HEK293 (cell line): ENCODE data around the gene GPBAR1.
A peak's percentile ranks its signal among the peaks of the same experiment; 100 is the strongest.

ENCODE experiments used
- CTCF ChIA-PET: fragments of 350-600 bp; formaldehyde crosslinking; extraction: SDS; loops from one replicate; lab custom pipeline; 2021; ENCODE audit warnings: antibody characterized with exemption; lab: Yijun Ruan, JAX
- POLR2A ChIA-PET: fragments of 300-600 bp; formaldehyde crosslinking; extraction: SDS; loops from one replicate; lab custom pipeline; 2020; ENCODE audit warnings: antibody characterized with exemption, inconsistent platforms; lab: Yijun Ruan, JAX
- H3K27ac ChIP-seq: fragments of 200-500 bp; sonication (Bioruptor generic); 2 replicates; pipeline ENCODE4 v1.5.1; 2014; ENCODE audit warnings: low read depth, low read length, control low read depth, inconsistent platforms; ENCODE audit errors: extremely low read depth
- H3K36me3 ChIP-seq, 2 experiments: fragments of 200-500 bp in 1 of 2; sonication (Bioruptor generic) in 1 of 2; 1 replicate in 1 of 2; 2 replicates in 1 of 2; pipeline ENCODE4 v1.5.1; 2014 to 2017; ENCODE audit warnings: inconsistent platforms in 2 of 2, low read length in 2 of 2; ENCODE audit not compliant: control insufficient read depth in 2 of 2, insufficient read depth in 1 of 2
- H3K4me1 ChIP-seq: fragments of 200-500 bp; sonication (Bioruptor generic); 2 replicates; pipeline ENCODE4 v1.5.1; 2014; ENCODE audit warnings: mild to moderate bottlenecking, low read length, inconsistent platforms; ENCODE audit not compliant: control insufficient read depth, insufficient read depth
- H3K4me3 ChIP-seq: 2 replicates; pipeline ENCODE4 v1.5.1; 2011; ENCODE audit warnings: low read depth, mild to moderate bottlenecking, control low read depth, low read length, moderate library complexity
- H3K9me3 ChIP-seq: fragments of 200-500 bp; sonication (Bioruptor generic); 2 replicates; pipeline ENCODE4 v1.5.1; 2014; ENCODE audit warnings: low read depth, low read length, inconsistent platforms; ENCODE audit not compliant: control insufficient read depth, insufficient read depth
- GLI4 ChIP-seq: fragments of 450-650 bp; formaldehyde crosslinking; IDR thresholded peaks from 2 replicates; pipeline ENCODE4 v1.5.1; 2016; ENCODE audit warnings: missing biosample characterization, missing genetic modification characterization
- GLIS1 ChIP-seq: fragments of 450-650 bp; formaldehyde crosslinking; IDR thresholded peaks from 2 replicates; pipeline ENCODE4 v1.5.1; 2016; ENCODE audit warnings: missing biosample characterization, missing genetic modification characterization
- HOXC10 ChIP-seq: sonication (generic); formaldehyde crosslinking; IDR thresholded peaks from 2 replicates; pipeline ENCODE4 v1.8.1; 2023; ENCODE audit warnings: mild to moderate bottlenecking, missing genetic modification reagents
- KLF10 ChIP-seq: fragments of 450-650 bp; IDR thresholded peaks from 2 replicates; pipeline ENCODE4 v1.5.1; 2018; ENCODE audit warnings: missing biosample characterization, mild to moderate bottlenecking, missing genetic modification characterization
- PATZ1 ChIP-seq: fragments of 450-650 bp; formaldehyde crosslinking; IDR thresholded peaks from 2 replicates; pipeline ENCODE4 v1.5.1; 2016; ENCODE audit warnings: missing biosample characterization, missing genetic modification characterization
- SP7 ChIP-seq: fragments of 450-650 bp; formaldehyde crosslinking; IDR thresholded peaks from 2 replicates; pipeline ENCODE4 v1.5.1; 2016; ENCODE audit warnings: missing biosample characterization, missing genetic modification characterization
- ZIC2 ChIP-seq: fragments of 450-650 bp; formaldehyde crosslinking; IDR thresholded peaks from 2 replicates; pipeline ENCODE4 v1.5.1; 2016; ENCODE audit warnings: missing biosample characterization, missing genetic modification characterization
- ZNF112 ChIP-seq: fragments of 450-650 bp; formaldehyde crosslinking; IDR thresholded peaks from 2 replicates; pipeline ENCODE4 v1.5.0; 2017; ENCODE audit warnings: missing biosample characterization, missing genetic modification characterization
- ZNF16 ChIP-seq: fragments of 450-650 bp; formaldehyde crosslinking; IDR thresholded peaks from 2 replicates; pipeline ENCODE4 v1.5.1; 2016; ENCODE audit warnings: low read depth, missing biosample characterization, missing genetic modification characterization
- ZNF169 ChIP-seq: fragments of 450-650 bp; formaldehyde crosslinking; IDR thresholded peaks from 2 replicates; pipeline ENCODE4 v1.5.1; 2016; ENCODE audit warnings: missing biosample characterization, missing genetic modification characterization
- ZNF311 ChIP-seq: fragments of 450-650 bp; formaldehyde crosslinking; IDR thresholded peaks from 2 replicates; pipeline ENCODE4 v1.5.1; 2017; ENCODE audit warnings: missing biosample characterization, missing genetic modification characterization, borderline replicate concordance
- ZNF404 ChIP-seq: fragments of 450-650 bp; formaldehyde crosslinking; IDR thresholded peaks from 2 replicates; pipeline ENCODE4 v1.5.1; 2017; ENCODE audit warnings: missing biosample characterization, missing genetic modification characterization
- ZNF433 ChIP-seq: fragments of 450-650 bp; formaldehyde crosslinking; IDR thresholded peaks from 2 replicates; pipeline ENCODE4 v1.5.1; 2016; ENCODE audit warnings: missing biosample characterization, missing genetic modification characterization, low read depth
- ZNF473 ChIP-seq: fragments of 450-650 bp; formaldehyde crosslinking; IDR thresholded peaks from 2 replicates; pipeline ENCODE4 v1.5.1; 2017; ENCODE audit warnings: missing biosample characterization, missing genetic modification characterization
- ZNF530 ChIP-seq: fragments of 450-650 bp; formaldehyde crosslinking; IDR thresholded peaks from 2 replicates; pipeline ENCODE4 v1.5.1; 2016; ENCODE audit warnings: low read depth, missing biosample characterization, missing genetic modification characterization
- ZNF571 ChIP-seq: fragments of 450-650 bp; formaldehyde crosslinking; IDR thresholded peaks from 2 replicates; pipeline ENCODE4 v1.5.0; 2017; ENCODE audit warnings: missing biosample characterization, missing genetic modification characterization
- ZNF600 ChIP-seq: fragments of 450-650 bp; formaldehyde crosslinking; IDR thresholded peaks from 2 replicates; pipeline ENCODE4 v1.5.1; 2016; ENCODE audit warnings: missing biosample characterization, missing genetic modification characterization
- ZNF621 ChIP-seq: fragments of 450-650 bp; formaldehyde crosslinking; IDR thresholded peaks from 2 replicates; pipeline ENCODE4 v1.5.1; 2017; ENCODE audit warnings: missing biosample characterization, missing genetic modification characterization
- ZNF692 ChIP-seq: fragments of 450-650 bp; formaldehyde crosslinking; IDR thresholded peaks from 2 replicates; pipeline ENCODE4 v1.5.1; 2016; ENCODE audit warnings: missing biosample characterization, missing genetic modification characterization
- TF ChIP-seq, protein P1 (sequence below): fragments of 450-650 bp; formaldehyde crosslinking; IDR thresholded peaks from 2 replicates; pipeline ENCODE4 v1.5.1; 2017; ENCODE audit warnings: missing biosample characterization, mild to moderate bottlenecking, missing genetic modification characterization, moderate library complexity
- TF ChIP-seq, protein P2 (sequence below): fragments of 450-650 bp; formaldehyde crosslinking; IDR thresholded peaks from 2 replicates; pipeline ENCODE4 v1.5.1; 2017; ENCODE audit warnings: missing biosample characterization, missing genetic modification characterization
- TF ChIP-seq, protein P3 (sequence below): fragments of 450-650 bp; formaldehyde crosslinking; IDR thresholded peaks from 2 replicates; pipeline ENCODE4 v1.5.1; 2017; ENCODE audit warnings: missing biosample characterization, missing genetic modification characterization

GPBAR1 gene

GRCh38 chr2:218312267-218312756 is 51.5 kb downstream of the GPBAR1 start:
- no peak overlapping the region for H3K27ac ChIP-seq
- CTCF ChIA-PET = interaction anchor here (0.7 to 0.8 kb wide), 3 partner anchors 11 to 112 kb away, joined by 3 to 5 read pairs (median 4); no protein-coding TSS in a partner anchor
- POLR2A ChIA-PET = no interaction called here
- H3K4me1 ChIP-seq = no peaks in the 10 kb centered on the region
- H3K4me3 ChIP-seq = no peak overlapping the region
- no peaks in the 10 kb centered on the region for H3K9me3 ChIP-seq
- TF ChIP-seq ZNF311 (tag by site-specific recombination) (no peak), GLIS1 (peak; percentile 27; the same call in 1 of the 2 replicates)
- H3K36me3 ChIP-seq = no peaks in the 10 kb centered on the region

GRCh38 chr2:218313356-218313755 is 52.5 kb downstream of the GPBAR1 start:
- H3K36me3 ChIP-seq = no peaks in the 10 kb centered on the region
- H3K9me3 ChIP-seq = no peaks in the 10 kb centered on the region
- ChIA-PET CTCF (interaction anchor here (0.9 to 1.5 kb wide), 2 partner anchors 11 to 80 kb away, joined by 3 read pairs; no protein-coding TSS in a partner anchor), POLR2A (no interaction called here)
- TF ChIP-seq ZNF169 (tag by site-specific recombination) (no peak), KLF10 (tag by site-specific recombination) (no peak), ZNF530 (tag by site-specific recombination) (no peak), HOXC10 (CRISPR knock-in tag) (no peak), ZNF473 (tag by site-specific recombination) (no peak), ZNF621 (tag by site-specific recombination) (no peak), PATZ1 (tag by site-specific recombination) (no peak), ZNF600 (tag by site-specific recombination) (no peak), ZNF112 (tag by site-specific recombination) (no peak), ZNF692 (tag by site-specific recombination) (no peak), ZNF404 (no peak), SP7 (tag by site-specific recombination) (no peak), ZIC2 (tag by site-specific recombination) (no peak), ZNF16 (no peak), ZNF571 (tag by site-specific recombination) (no peak), GLI4 (no peak), ZNF433 (tag by site-specific recombination) (no peak)
- TF ChIP-seq, protein P1, sequence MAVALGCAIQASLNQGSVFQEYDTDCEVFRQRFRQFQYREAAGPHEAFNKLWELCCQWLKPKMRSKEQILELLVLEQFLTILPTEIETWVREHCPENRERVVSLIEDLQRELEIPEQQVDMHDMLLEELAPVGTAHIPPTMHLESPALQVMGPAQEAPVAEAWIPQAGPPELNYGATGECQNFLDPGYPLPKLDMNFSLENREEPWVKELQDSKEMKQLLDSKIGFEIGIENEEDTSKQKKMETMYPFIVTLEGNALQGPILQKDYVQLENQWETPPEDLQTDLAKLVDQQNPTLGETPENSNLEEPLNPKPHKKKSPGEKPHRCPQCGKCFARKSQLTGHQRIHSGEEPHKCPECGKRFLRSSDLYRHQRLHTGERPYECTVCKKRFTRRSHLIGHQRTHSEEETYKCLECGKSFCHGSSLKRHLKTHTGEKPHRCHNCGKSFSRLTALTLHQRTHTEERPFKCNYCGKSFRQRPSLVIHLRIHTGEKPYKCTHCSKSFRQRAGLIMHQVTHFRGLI = no peak
- TF ChIP-seq, protein P2, sequence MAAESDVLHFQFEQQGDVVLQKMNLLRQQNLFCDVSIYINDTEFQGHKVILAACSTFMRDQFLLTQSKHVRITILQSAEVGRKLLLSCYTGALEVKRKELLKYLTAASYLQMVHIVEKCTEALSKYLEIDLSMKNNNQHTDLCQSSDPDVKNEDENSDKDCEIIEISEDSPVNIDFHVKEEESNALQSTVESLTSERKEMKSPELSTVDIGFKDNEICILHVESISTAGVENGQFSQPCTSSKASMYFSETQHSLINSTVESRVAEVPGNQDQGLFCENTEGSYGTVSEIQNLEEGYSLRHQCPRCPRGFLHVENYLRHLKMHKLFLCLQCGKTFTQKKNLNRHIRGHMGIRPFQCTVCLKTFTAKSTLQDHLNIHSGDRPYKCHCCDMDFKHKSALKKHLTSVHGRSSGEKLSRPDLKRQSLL = no peak
- TF ChIP-seq, protein P3, sequence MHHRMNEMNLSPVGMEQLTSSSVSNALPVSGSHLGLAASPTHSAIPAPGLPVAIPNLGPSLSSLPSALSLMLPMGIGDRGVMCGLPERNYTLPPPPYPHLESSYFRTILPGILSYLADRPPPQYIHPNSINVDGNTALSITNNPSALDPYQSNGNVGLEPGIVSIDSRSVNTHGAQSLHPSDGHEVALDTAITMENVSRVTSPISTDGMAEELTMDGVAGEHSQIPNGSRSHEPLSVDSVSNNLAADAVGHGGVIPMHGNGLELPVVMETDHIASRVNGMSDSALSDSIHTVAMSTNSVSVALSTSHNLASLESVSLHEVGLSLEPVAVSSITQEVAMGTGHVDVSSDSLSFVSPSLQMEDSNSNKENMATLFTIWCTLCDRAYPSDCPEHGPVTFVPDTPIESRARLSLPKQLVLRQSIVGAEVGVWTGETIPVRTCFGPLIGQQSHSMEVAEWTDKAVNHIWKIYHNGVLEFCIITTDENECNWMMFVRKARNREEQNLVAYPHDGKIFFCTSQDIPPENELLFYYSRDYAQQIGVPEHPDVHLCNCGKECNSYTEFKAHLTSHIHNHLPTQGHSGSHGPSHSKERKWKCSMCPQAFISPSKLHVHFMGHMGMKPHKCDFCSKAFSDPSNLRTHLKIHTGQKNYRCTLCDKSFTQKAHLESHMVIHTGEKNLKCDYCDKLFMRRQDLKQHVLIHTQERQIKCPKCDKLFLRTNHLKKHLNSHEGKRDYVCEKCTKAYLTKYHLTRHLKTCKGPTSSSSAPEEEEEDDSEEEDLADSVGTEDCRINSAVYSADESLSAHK (tag by site-specific recombination) = no peak
- H3K27ac ChIP-seq = no peak overlapping the region
- no peak overlapping the region for H3K4me3 ChIP-seq
- no peaks in the 10 kb centered on the region for H3K4me1 ChIP-seq
